Cardiac fibroblast (primary cell): ENCODE data around the gene EIF3B.

Experiments
- DNase-seq, 2 donors: peaks; one replicate each; pipeline versions ENCODE4 v3.0.0 to v3.0.0-alpha.2; 2010; ENCODE audit warnings: low read depth in 2 of 2
- H3K4me3 ChIP-seq, 2 donors: replicated peaks in 1 of 2; 1 replicate in 1 of 2; 2 replicates in 1 of 2; pipeline ENCODE4 v1.5.1; 2011; ENCODE audit warnings: low read depth in 2 of 2, low read length in 2 of 2, mild to moderate bottlenecking in 2 of 2, moderate library complexity in 1 of 2
- TF ChIP-seq, protein P1 (sequence below): IDR thresholded peaks from one replicate; pipeline ENCODE4 v1.5.1; 2011; ENCODE audit warnings: low read depth, mild to moderate bottlenecking, low read length, inconsistent platforms

EIF3B gene

DNA sequence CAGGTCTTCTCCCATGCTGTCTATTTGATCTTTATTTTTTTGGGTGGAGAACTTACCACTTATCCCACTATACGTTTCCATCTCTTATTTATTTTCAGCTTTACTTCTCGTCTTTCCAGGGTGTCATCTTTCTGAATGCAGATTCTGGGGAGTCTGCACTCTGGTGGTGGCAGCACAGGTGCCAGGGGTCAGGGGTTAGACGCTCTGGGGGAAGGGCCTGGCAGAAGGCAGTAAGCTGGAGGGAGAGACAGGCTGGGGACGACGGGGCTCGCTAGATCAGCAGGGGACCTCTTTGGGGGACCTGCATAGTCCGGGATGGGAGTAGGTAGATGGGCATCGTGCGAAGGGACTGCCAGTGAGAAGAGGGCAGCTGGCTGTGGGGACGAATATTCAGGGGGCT lies 71.1 kb downstream of the EIF3B start:
- TF ChIP-seq, protein P1, sequence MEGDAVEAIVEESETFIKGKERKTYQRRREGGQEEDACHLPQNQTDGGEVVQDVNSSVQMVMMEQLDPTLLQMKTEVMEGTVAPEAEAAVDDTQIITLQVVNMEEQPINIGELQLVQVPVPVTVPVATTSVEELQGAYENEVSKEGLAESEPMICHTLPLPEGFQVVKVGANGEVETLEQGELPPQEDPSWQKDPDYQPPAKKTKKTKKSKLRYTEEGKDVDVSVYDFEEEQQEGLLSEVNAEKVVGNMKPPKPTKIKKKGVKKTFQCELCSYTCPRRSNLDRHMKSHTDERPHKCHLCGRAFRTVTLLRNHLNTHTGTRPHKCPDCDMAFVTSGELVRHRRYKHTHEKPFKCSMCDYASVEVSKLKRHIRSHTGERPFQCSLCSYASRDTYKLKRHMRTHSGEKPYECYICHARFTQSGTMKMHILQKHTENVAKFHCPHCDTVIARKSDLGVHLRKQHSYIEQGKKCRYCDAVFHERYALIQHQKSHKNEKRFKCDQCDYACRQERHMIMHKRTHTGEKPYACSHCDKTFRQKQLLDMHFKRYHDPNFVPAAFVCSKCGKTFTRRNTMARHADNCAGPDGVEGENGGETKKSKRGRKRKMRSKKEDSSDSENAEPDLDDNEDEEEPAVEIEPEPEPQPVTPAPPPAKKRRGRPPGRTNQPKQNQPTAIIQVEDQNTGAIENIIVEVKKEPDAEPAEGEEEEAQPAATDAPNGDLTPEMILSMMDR: no peak
- no peak overlapping the region for H3K4me3 ChIP-seq
- DNase-seq: no peak
